Astrocyte (in vitro differentiated cells and primary cell): ENCODE measurements around the gene DENND6A.

Experiments used
- EZH2 ChIP-seq: IDR thresholded peaks from 2 replicates; pipeline ENCODE4 v1.6.1; 2012; ENCODE audit warnings: mild to moderate bottlenecking, low read length, inconsistent platforms; ENCODE audit not compliant: insufficient read depth
- TF ChIP-seq, protein P1 (sequence below): IDR thresholded peaks from 2 replicates; pipeline ENCODE4 v1.5.1; 2011; ENCODE audit warnings: low read depth, mild to moderate bottlenecking, inconsistent platforms, low read length, moderate library complexity; ENCODE audit not compliant: insufficient read depth

DNA sequence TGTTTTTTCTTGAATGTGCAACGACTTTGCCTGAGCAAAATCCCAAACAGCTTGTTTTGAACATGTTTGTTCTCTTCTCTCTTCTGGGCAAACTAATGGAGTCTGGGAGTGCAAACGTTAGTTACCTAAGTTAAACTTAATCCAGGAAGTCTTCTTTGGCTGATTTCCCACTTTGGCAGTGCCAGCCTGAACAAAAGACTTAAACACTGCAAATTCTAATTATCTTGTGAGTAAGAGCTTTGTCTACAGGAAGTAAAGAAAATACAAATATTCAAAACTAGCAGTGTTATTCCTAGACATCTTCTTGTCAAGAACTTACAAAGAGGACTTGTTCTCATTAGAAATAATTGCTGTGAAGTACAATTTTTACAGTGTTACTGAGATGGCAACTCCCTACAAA is 16.7 kb upstream of the DENND6A start:
- TF ChIP-seq EZH2, result no peak
- TF ChIP-seq, protein P1, sequence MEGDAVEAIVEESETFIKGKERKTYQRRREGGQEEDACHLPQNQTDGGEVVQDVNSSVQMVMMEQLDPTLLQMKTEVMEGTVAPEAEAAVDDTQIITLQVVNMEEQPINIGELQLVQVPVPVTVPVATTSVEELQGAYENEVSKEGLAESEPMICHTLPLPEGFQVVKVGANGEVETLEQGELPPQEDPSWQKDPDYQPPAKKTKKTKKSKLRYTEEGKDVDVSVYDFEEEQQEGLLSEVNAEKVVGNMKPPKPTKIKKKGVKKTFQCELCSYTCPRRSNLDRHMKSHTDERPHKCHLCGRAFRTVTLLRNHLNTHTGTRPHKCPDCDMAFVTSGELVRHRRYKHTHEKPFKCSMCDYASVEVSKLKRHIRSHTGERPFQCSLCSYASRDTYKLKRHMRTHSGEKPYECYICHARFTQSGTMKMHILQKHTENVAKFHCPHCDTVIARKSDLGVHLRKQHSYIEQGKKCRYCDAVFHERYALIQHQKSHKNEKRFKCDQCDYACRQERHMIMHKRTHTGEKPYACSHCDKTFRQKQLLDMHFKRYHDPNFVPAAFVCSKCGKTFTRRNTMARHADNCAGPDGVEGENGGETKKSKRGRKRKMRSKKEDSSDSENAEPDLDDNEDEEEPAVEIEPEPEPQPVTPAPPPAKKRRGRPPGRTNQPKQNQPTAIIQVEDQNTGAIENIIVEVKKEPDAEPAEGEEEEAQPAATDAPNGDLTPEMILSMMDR, result no peak
